ENCODE results near the gene DISP3. TPM values are rescaled to one million over a fixed set of nuclear protein-coding genes. Genes with fewer than 3 reads are reported as not detected.

Gene DISP3
- total RNA-seq, 2 experiments from 2014 or later = 0.63 to 0.65 TPM

- Mint-ChIP-seq H3K4me3 (no peak overlapping the region), H3K9me3 (no peaks in the 10 kb centered on the region), H3K4me1 (ENCODE audit: low read depth) (no peaks in the 10 kb centered on the region), H3K27me3 (peaks cover 48% of the 10 kb centered on the region), H3K36me3 (ENCODE audit: low read depth) (no peaks in the 10 kb centered on the region), H3K27ac (no peak overlapping the region)
- no peak for TF ChIP-seq CTCF (IDR thresholded peaks at IDR 0.05)
- CTCF ChIA-PET = no interaction called here
- POLR2A ChIA-PET = interaction anchor here (0.6 kb wide), 1 partner anchor 357 kb away, joined by 3 read pairs; no protein-coding TSS in a partner anchor
- no peak for ATAC-seq
- intact Hi-C loops (cut with micrococcal nuclease) = no loop called here
- DNase-seq = no peak
These were observed 79.3 kb downstream of the DISP3 start for GRCh38 chr1:11558276-11558675.

GRCh38 chr1:11558871-11559590 lies 80.1 kb downstream of the DISP3 start:
- ATAC-seq (no peak), DNase-seq (no peak)
- ChIA-PET CTCF (interaction anchor here (1.0 kb wide), 1 partner anchor 15 kb away, joined by 3 read pairs; no protein-coding TSS in a partner anchor), POLR2A (no interaction called here)
- H3K36me3 Mint-ChIP-seq (ENCODE audit: low read depth) = no peaks in the 10 kb centered on the region
- no peaks in the 10 kb centered on the region for H3K4me1 Mint-ChIP-seq (ENCODE audit: low read depth)
- TF ChIP-seq CTCF (IDR thresholded peaks at IDR 0.05) = no peak
- intact Hi-C loops (cut with micrococcal nuclease) = no loop called here
- no peak overlapping the region for H3K4me3 Mint-ChIP-seq
- no peaks in the 10 kb centered on the region for H3K9me3 Mint-ChIP-seq
- H3K27me3 Mint-ChIP-seq = peaks cover 44% of the 10 kb centered on the region
- H3K27ac Mint-ChIP-seq = no peak overlapping the region

DNA sequence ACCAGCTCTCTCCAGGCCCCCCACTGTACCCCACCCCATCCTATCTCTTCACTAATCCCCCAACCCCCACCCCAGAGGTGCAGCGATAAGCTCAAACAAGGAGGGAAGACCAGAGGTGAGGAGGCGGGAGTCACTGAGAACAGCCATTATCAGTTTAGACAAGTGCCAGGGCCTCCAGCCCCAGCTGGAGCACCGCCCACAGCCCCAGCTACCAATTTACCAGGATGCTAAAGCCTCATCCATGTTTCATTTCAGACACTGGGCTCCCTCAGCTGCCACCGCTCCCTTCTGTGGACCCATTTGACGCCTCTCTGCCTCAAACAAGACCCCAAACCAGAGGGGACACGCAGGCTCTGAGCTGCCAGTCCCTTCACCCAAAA lies 80.6 kb downstream of the DISP3 start:
- no peaks in the 10 kb centered on the region for H3K4me1 Mint-ChIP-seq (ENCODE audit: low read depth)
- H3K27me3 Mint-ChIP-seq = peaks cover 40% of the 10 kb centered on the region
- no peak overlapping the region for H3K4me3 Mint-ChIP-seq
- CTCF ChIA-PET = interaction anchor here (1.0 kb wide), 2 partner anchors 16 to 83 kb away, joined by 3 read pairs; no protein-coding TSS in a partner anchor
- DNase-seq (no peak), ATAC-seq (no peak)
- POLR2A ChIA-PET = no interaction called here
- no peak overlapping the region for H3K27ac Mint-ChIP-seq
- intact Hi-C loops (cut with micrococcal nuclease) = no loop called here
- H3K36me3 Mint-ChIP-seq (ENCODE audit: low read depth) = no peaks in the 10 kb centered on the region
- TF ChIP-seq CTCF (IDR thresholded peaks at IDR 0.05) = no peak
- H3K9me3 Mint-ChIP-seq = no peaks in the 10 kb centered on the region

DNA sequence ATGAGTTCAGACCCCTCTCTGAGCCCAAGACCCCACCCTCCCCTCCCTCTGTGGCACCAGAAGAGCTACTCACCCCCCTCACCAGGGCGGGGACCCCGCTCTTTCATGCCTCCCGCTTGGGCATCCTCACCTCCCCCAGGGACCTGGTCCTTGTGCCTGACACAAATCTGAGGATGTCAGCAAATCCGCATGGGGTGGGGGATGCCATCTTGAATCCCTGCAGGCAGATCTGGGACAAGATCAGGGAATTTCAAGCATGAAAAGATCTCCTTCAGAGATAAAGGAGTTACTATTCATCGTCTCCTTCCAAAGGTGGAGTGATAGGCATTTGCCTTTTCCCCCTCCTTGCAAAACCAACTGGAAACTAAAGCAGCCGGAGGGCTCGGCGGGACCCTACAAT lies 81.1 kb downstream of the DISP3 start:
- Mint-ChIP-seq H3K27me3 (peaks cover 36% of the 10 kb centered on the region), H3K27ac (no peak overlapping the region), H3K9me3 (no peaks in the 10 kb centered on the region), H3K4me3 (no peak overlapping the region), H3K36me3 (ENCODE audit: low read depth) (no peaks in the 10 kb centered on the region), H3K4me1 (ENCODE audit: low read depth) (no peaks in the 10 kb centered on the region)
- POLR2A ChIA-PET = no interaction called here
- no peak for ATAC-seq
- DNase-seq = no peak
- intact Hi-C loops (cut with micrococcal nuclease) = no loop called here
- CTCF ChIA-PET = interaction anchor here (0.6 to 1.0 kb wide), 2 partner anchors 83 to 277 kb away, joined by 3 read pairs; no protein-coding TSS in a partner anchor
- TF ChIP-seq CTCF (IDR thresholded peaks at IDR 0.05) = no peak

DNA sequence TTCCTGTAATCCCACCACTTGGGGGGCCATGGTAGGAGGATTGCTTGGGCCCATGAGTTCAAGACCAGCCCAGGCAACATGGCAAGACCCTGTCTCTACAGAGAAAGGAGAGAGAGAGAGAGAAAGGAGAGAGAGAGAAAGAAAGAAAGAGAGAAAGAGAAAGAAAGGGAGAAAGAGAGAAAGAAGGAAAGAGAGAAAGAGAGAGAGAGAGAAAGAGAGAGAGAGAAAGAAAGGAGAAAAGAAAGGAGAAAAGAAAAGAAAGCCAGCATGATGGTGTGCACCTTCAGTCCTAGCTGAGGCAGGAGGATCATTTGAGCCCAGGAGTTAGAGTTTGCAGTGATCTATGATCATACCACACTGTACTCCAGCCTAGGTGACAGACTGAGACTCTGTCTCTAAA lies 82.8 kb downstream of the DISP3 start:
- CTCF ChIA-PET = no interaction called here
- POLR2A ChIA-PET = no interaction called here
- no peaks in the 10 kb centered on the region for H3K36me3 Mint-ChIP-seq (ENCODE audit: low read depth)
- no peak overlapping the region for H3K4me3 Mint-ChIP-seq
- DNase-seq = no peak
- intact Hi-C loops (cut with micrococcal nuclease) = no loop called here
- no peaks in the 10 kb centered on the region for H3K9me3 Mint-ChIP-seq
- no peak for ATAC-seq
- no peaks in the 10 kb centered on the region for H3K4me1 Mint-ChIP-seq (ENCODE audit: low read depth)
- TF ChIP-seq CTCF (IDR thresholded peaks at IDR 0.05) = no peak
- peaks cover 29% of the 10 kb centered on the region for H3K27me3 Mint-ChIP-seq
- H3K27ac Mint-ChIP-seq = no peak overlapping the region
